Sigmoid colon (tissue), 7 donors: ENCODE results near the gene CASP2. TPM values are rescaled to one million over a fixed set of nuclear protein-coding genes. Genes with fewer than 3 reads are reported as not detected.

ENCODE experiments used
- DNase-seq: peaks from one replicate; pipeline ENCODE4 v3.0.0-alpha.2; 2019
- H3K27ac ChIP-seq, 4 donors: fragments of 200-600 bp; sonication (generic); one replicate each; pipeline ENCODE4 v1.5.1; 2016 to 2019; ENCODE audit warnings: mild to moderate bottlenecking in 1 of 4
- H3K27me3 ChIP-seq, 3 donors: fragments of 200-600 bp; sonication (generic); one replicate each; pipeline ENCODE4 v1.5.1; 2019; ENCODE audit warnings: mild to moderate bottlenecking in 1 of 3
- H3K36me3 ChIP-seq, 4 donors: fragments of 200-600 bp; sonication (generic); one replicate each; pipeline ENCODE4 v1.5.1; 2016 to 2019
- H3K4me1 ChIP-seq, 4 donors: fragments of 200-600 bp; sonication (generic); one replicate each; pipeline ENCODE4 v1.5.1; 2017 to 2019
- H3K4me3 ChIP-seq, 4 donors: fragments of 200-600 bp; sonication (generic); one replicate each; pipeline ENCODE4 v1.5.1; 2017 to 2019; ENCODE audit warnings: mild to moderate bottlenecking in 2 of 4, moderate library complexity in 1 of 4
- H3K9me3 ChIP-seq, 4 donors: fragments of 200-600 bp in 3 of 4; sonication (generic) in 3 of 4; one replicate each; pipeline versions ENCODE4 v1.5.1 to v1.6.1; 2013 to 2019
- CTCF ChIP-seq, 4 experiments: fragments of 450-650 bp in 3 of 4; fragments of 200-600 bp in 1 of 4; IDR thresholded peaks; one replicate each; pipeline ENCODE4 v1.5.1; 2016 to 2019; ENCODE audit warnings: antibody characterized with exemption in 4 of 4, mild to moderate bottlenecking in 3 of 4, moderate library complexity in 2 of 4
- EP300 ChIP-seq, 4 donors: sonication (generic); formaldehyde crosslinking; IDR thresholded peaks; one replicate each; pipeline ENCODE4 v1.6.1; 2017; ENCODE audit warnings: antibody characterized with exemption in 4 of 4
- POLR2A ChIP-seq, 2 donors: fragments of 450-650 bp; IDR thresholded peaks; one replicate each; pipeline ENCODE4 v1.6.1; 2016; ENCODE audit warnings: antibody characterized with exemption in 2 of 2, mild to moderate bottlenecking in 2 of 2, moderate library complexity in 2 of 2
- POLR2AphosphoS5 ChIP-seq, 4 donors: sonication (generic); formaldehyde crosslinking; IDR thresholded peaks; one replicate each; pipeline ENCODE4 v1.6.1; 2017; ENCODE audit warnings: antibody characterized with exemption in 4 of 4
- WGBS, 2 donors: extraction: QIAGEN DNeasy Blood & Tissue Kit; methylation state at CpG; one replicate each; pipeline ENCODE4 v1.1.7; 2013; 5-methylcytosine and 5-hydroxymethylcytosine counted together
- intact Hi-C: fragments of 100-400 bp; cut with DNase I; formaldehyde crosslinking; loops from one replicate; pipeline ENCODE4 v1.15.1; 2023
- polyA plus RNA-seq, 3 donors: library from polyadenylated mRNA; stranded (reverse); fragments of 200-250 nt; gene quantifications; one replicate each; pipeline ENCODE4 v1.2.3, GENCODE V29; 2013
- total RNA-seq, 4 donors: library from RNA; depleted of rRNA; stranded (reverse); fragments of >200 nt; gene quantifications; one replicate each; pipeline ENCODE4 v1.1.0, GENCODE V29; 2016
- donor health status: healthy with polysubstance abuse.
- donor health status: Bipolar disorder and iron deficiency.
- donor health status: healthy.

CASP2 gene
- total and polyA plus RNA-seq, 7 donors = 6.0 to 16.2 (median 7.2) TPM

- Histone ChIP-seq H3K4me3 (no peak overlapping the region), H3K4me1 (no peaks in the 10 kb centered on the region), H3K27ac (no peak overlapping the region), H3K36me3 (no peaks in the 10 kb centered on the region), H3K9me3 (no peaks in the 10 kb centered on the region), H3K27me3 (no peaks in the 10 kb centered on the region)
- TF ChIP-seq POLR2A (IDR thresholded peaks at IDR 0.05) = no peak
- TF ChIP-seq POLR2AphosphoS5 (IDR thresholded peaks at IDR 0.05) = no peak
- no peak for TF ChIP-seq EP300 (IDR thresholded peaks at IDR 0.05)
- no peak for TF ChIP-seq CTCF (IDR thresholded peaks at IDR 0.05)
- intact Hi-C loops = no loop called here
- WGBS, 2 donors = 84 to 88% methylated on average over 5 of the region's 5 CpGs
- DNase-seq = no peak
Observed at GRCh38 chr7:143318661-143319060, 30.5 kb downstream of the CASP2 start.

- H3K9me3 ChIP-seq = no peaks in the 10 kb centered on the region
- WGBS, 2 donors = 26 to 65% methylated on average over 9 of the region's 9 CpGs
- DNase-seq = no peak
- no peaks in the 10 kb centered on the region for H3K27me3 ChIP-seq
- H3K4me3 ChIP-seq = no peak overlapping the region
- no peaks in the 10 kb centered on the region for H3K4me1 ChIP-seq
- no peak overlapping the region for H3K27ac ChIP-seq
- TF ChIP-seq EP300 (IDR thresholded peaks at IDR 0.05) (no peak), POLR2AphosphoS5 (IDR thresholded peaks at IDR 0.05) (no peak), POLR2A (IDR thresholded peaks at IDR 0.05) (no peak), CTCF (IDR thresholded peaks at IDR 0.05) (no peak)
- intact Hi-C loops = no loop called here
- no peaks in the 10 kb centered on the region for H3K36me3 ChIP-seq
Observed at GRCh38 chr7:143320620-143321019, 32.5 kb downstream of the CASP2 start.

GRCh38 chr7:143321242-143321641, 33.1 kb downstream of the CASP2 start:
- Histone ChIP-seq H3K27ac (no peak overlapping the region), H3K27me3 (no peaks in the 10 kb centered on the region), H3K9me3 (no peaks in the 10 kb centered on the region), H3K4me3 (no peak overlapping the region), H3K36me3 (no peaks in the 10 kb centered on the region), H3K4me1 (no peaks in the 10 kb centered on the region)
- no peak for DNase-seq
- TF ChIP-seq POLR2A (IDR thresholded peaks at IDR 0.05) (no peak), EP300 (IDR thresholded peaks at IDR 0.05) (no peak), CTCF (IDR thresholded peaks at IDR 0.05) (no peak), POLR2AphosphoS5 (IDR thresholded peaks at IDR 0.05) (no peak)
- intact Hi-C loops = no loop called here
- WGBS, 2 donors = 92 to 95% methylated on average over 10 of the region's 10 CpGs

- no peak overlapping the region for H3K4me3 ChIP-seq
- H3K27ac ChIP-seq = no peak overlapping the region
- TF ChIP-seq POLR2AphosphoS5 (IDR thresholded peaks at IDR 0.05) (no peak), POLR2A (IDR thresholded peaks at IDR 0.05) (no peak), EP300 (IDR thresholded peaks at IDR 0.05) (no peak), CTCF (IDR thresholded peaks at IDR 0.05) (no peak)
- DNase-seq = no peak
- H3K4me1 ChIP-seq = no peaks in the 10 kb centered on the region
- no peaks in the 10 kb centered on the region for H3K27me3 ChIP-seq
- H3K9me3 ChIP-seq = no peaks in the 10 kb centered on the region
- 60 to 85% methylated on average over 4 of the region's 4 CpGs for WGBS, 2 donors
- H3K36me3 ChIP-seq = no peaks in the 10 kb centered on the region
- intact Hi-C loops = no loop called here
Observed at GRCh38 chr7:143321734-143322133, 33.6 kb downstream of the CASP2 start.
